IMR-90 (cell line): ENCODE measurements around the gene UPK1B.
"Not testable (repeated sequence)": the region's sequence is repeated elsewhere in the genome, so short reads cannot be mapped to it uniquely, and the experiment has no call there.

Experiments
- FOS ChIP-seq: fragments of 150-350 bp; IDR thresholded peaks from 2 replicates; pipeline ENCODE4 v1.6.1; 2016; ENCODE audit warnings: low read depth, low read length
- POLR2A ChIP-seq: IDR thresholded peaks from 2 replicates; pipeline ENCODE4 v1.6.1; 2012; ENCODE audit warnings: mild to moderate bottlenecking, low read depth, low read length
- RFX5 ChIP-seq: IDR thresholded peaks from 2 replicates; pipeline ENCODE4 v1.8.0; 2012; ENCODE audit warnings: low read depth, mild to moderate bottlenecking, low read length, moderate library complexity
- SMC3 ChIP-seq: fragments of 150-350 bp; IDR thresholded peaks from 2 replicates; pipeline ENCODE4 v1.6.1; 2016; ENCODE audit warnings: low read depth, mild to moderate bottlenecking, antibody characterized with exemption, low read length, moderate library complexity
- TF ChIP-seq, protein P1 (sequence below): conservative IDR thresholded peaks from 2 replicates; pipeline ENCODE4 v1.5.1; 2012; ENCODE audit warnings: mild to moderate bottlenecking, low read depth, low read length, improper control_type of control experiment

DNA sequence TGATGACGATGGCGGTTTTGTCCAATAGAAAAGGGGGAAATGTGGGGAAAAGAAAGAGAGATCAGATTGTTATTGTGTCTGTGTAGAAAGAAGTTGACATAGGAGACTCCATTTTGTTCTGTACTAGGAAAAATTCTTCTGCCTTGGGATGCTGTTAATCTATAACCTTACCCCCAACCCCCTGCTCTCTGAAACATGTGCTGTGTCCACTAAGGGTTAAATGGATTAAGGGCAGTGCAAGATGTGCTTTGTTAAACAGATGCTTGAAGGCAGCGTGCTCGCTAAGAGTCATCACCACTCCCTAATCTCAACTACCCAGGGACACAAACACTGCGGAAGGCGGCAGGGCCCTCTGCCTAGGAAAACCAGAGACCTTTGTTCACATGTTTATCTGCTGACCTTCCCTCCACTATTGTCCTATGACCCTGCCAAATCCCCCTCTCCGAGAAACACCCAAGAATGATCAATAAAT, 69.7 kb downstream of the UPK1B start:
- TF ChIP-seq POLR2A, RFX5, SMC3, FOS: not testable (repeated sequence)
- TF ChIP-seq, protein P1, sequence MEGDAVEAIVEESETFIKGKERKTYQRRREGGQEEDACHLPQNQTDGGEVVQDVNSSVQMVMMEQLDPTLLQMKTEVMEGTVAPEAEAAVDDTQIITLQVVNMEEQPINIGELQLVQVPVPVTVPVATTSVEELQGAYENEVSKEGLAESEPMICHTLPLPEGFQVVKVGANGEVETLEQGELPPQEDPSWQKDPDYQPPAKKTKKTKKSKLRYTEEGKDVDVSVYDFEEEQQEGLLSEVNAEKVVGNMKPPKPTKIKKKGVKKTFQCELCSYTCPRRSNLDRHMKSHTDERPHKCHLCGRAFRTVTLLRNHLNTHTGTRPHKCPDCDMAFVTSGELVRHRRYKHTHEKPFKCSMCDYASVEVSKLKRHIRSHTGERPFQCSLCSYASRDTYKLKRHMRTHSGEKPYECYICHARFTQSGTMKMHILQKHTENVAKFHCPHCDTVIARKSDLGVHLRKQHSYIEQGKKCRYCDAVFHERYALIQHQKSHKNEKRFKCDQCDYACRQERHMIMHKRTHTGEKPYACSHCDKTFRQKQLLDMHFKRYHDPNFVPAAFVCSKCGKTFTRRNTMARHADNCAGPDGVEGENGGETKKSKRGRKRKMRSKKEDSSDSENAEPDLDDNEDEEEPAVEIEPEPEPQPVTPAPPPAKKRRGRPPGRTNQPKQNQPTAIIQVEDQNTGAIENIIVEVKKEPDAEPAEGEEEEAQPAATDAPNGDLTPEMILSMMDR = not testable (repeated sequence)
